NT2/D1 (cell line): ENCODE measurements around the gene MAML3.

Experiments
- SUZ12 ChIP-seq: IDR thresholded peaks from 2 replicates; pipeline ENCODE4 v1.6.1; 2011; ENCODE audit not compliant: insufficient read length, insufficient read depth; ENCODE audit errors: extremely low read depth
- YY1 ChIP-seq: IDR thresholded peaks from 2 replicates; pipeline ENCODE4 v1.6.1; 2011; ENCODE audit not compliant: insufficient read length, insufficient read depth

- no peak for TF ChIP-seq SUZ12
- TF ChIP-seq YY1 = no peak
Observed at GRCh38 chr4:139896091-139896604, 257.8 kb downstream of the MAML3 start.
